Liver (tissue), 3 donors: ENCODE measurements around the gene RRN3.
"Not testable (repeated sequence)": the region's sequence is repeated elsewhere in the genome, so short reads cannot be mapped to it uniquely, and the experiment has no call there.

Source experiments
- ATF3 ChIP-seq: IDR thresholded peaks from 2 replicates; pipeline ENCODE4 v1.6.1; 2016; ENCODE audit warnings: antibody characterized with exemption
- CTCF ChIP-seq: fragments of 150-350 bp; IDR thresholded peaks from 2 replicates; pipeline ENCODE4 v1.5.1; 2017; ENCODE audit warnings: improper control_type of control experiment, low read depth, low read length; ENCODE audit not compliant: missing input control
- EGR1 ChIP-seq, 2 donors: IDR thresholded peaks; 2 replicates each; pipeline ENCODE4 v1.6.1; 2016 to 2018; ENCODE audit warnings: antibody characterized with exemption in 2 of 2, low read depth in 2 of 2
- FOXA1 ChIP-seq: IDR thresholded peaks from 2 replicates; pipeline ENCODE4 v1.6.1; 2016; ENCODE audit warnings: antibody characterized with exemption
- MAX ChIP-seq: IDR thresholded peaks from 2 replicates; pipeline ENCODE4 v1.6.1; 2016; ENCODE audit warnings: antibody characterized with exemption
- RXRA ChIP-seq, 2 donors: IDR thresholded peaks; 2 replicates each; pipeline ENCODE4 v1.6.1; 2017 to 2018; ENCODE audit warnings: antibody characterized with exemption in 2 of 2, mild to moderate bottlenecking in 1 of 2
- SP1 ChIP-seq: IDR thresholded peaks from 2 replicates; pipeline ENCODE4 v1.6.1; 2018; ENCODE audit warnings: antibody characterized with exemption, mild to moderate bottlenecking
- TAF1 ChIP-seq: conservative IDR thresholded peaks from 2 replicates; pipeline ENCODE4 v1.6.1; 2016; ENCODE audit warnings: antibody characterized with exemption, mild to moderate bottlenecking
- YY1 ChIP-seq: IDR thresholded peaks from 2 replicates; pipeline ENCODE4 v1.6.1; 2016; ENCODE audit warnings: antibody characterized with exemption, mild to moderate bottlenecking
- TF ChIP-seq, protein P1 (sequence below): IDR thresholded peaks from 2 replicates; pipeline ENCODE4 v1.6.1; 2016; ENCODE audit warnings: antibody characterized with exemption, mild to moderate bottlenecking
- TF ChIP-seq, protein P2 (sequence below): IDR thresholded peaks from 2 replicates; pipeline ENCODE4 v1.6.1; 2016; ENCODE audit warnings: antibody characterized with exemption
- donor health status: healthy.
- donor health status: healthy.

DNA sequence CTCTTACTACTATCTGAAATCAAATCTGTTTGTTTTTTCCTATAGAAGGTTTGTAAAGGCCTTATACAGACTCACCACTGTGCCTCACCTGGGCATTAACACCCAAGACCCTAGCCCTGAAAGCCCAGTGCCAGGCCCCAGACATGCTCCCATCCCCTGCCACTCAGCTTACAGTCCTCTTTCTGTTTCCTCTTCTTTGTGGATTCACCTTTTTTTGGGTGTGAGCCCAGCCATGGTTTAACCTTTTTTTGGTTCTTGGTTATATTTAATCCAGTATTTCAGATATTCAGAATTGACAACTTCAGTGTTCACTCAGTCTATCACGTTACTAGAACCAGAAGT is 69.2 kb downstream of the RRN3 start:
- TF ChIP-seq TAF1; CTCF; SP1; RXRA (IDR thresholded peaks at IDR 0.05); ATF3; YY1; MAX; EGR1 (IDR thresholded peaks at IDR 0.05; ENCODE audit: low read depth in 2 of 2); FOXA1: not testable (repeated sequence)
- TF ChIP-seq, protein P1, sequence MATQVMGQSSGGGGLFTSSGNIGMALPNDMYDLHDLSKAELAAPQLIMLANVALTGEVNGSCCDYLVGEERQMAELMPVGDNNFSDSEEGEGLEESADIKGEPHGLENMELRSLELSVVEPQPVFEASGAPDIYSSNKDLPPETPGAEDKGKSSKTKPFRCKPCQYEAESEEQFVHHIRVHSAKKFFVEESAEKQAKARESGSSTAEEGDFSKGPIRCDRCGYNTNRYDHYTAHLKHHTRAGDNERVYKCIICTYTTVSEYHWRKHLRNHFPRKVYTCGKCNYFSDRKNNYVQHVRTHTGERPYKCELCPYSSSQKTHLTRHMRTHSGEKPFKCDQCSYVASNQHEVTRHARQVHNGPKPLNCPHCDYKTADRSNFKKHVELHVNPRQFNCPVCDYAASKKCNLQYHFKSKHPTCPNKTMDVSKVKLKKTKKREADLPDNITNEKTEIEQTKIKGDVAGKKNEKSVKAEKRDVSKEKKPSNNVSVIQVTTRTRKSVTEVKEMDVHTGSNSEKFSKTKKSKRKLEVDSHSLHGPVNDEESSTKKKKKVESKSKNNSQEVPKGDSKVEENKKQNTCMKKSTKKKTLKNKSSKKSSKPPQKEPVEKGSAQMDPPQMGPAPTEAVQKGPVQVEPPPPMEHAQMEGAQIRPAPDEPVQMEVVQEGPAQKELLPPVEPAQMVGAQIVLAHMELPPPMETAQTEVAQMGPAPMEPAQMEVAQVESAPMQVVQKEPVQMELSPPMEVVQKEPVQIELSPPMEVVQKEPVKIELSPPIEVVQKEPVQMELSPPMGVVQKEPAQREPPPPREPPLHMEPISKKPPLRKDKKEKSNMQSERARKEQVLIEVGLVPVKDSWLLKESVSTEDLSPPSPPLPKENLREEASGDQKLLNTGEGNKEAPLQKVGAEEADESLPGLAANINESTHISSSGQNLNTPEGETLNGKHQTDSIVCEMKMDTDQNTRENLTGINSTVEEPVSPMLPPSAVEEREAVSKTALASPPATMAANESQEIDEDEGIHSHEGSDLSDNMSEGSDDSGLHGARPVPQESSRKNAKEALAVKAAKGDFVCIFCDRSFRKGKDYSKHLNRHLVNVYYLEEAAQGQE: not testable (repeated sequence)
- TF ChIP-seq, protein P2, sequence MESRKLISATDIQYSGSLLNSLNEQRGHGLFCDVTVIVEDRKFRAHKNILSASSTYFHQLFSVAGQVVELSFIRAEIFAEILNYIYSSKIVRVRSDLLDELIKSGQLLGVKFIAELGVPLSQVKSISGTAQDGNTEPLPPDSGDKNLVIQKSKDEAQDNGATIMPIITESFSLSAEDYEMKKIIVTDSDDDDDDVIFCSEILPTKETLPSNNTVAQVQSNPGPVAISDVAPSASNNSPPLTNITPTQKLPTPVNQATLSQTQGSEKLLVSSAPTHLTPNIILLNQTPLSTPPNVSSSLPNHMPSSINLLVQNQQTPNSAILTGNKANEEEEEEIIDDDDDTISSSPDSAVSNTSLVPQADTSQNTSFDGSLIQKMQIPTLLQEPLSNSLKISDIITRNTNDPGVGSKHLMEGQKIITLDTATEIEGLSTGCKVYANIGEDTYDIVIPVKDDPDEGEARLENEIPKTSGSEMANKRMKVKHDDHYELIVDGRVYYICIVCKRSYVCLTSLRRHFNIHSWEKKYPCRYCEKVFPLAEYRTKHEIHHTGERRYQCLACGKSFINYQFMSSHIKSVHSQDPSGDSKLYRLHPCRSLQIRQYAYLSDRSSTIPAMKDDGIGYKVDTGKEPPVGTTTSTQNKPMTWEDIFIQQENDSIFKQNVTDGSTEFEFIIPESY: not testable (repeated sequence)
